Ascending aorta (tissue), 2 donors: ENCODE results near the gene ANGPTL2. TPM values are rescaled to one million over a fixed set of nuclear protein-coding genes. Genes with fewer than 3 reads are reported as not detected.
A peak's percentile ranks its signal among the peaks of the same experiment; 100 is the strongest.

Experiments used
- DNase-seq, 2 donors: peaks; one replicate each; pipeline ENCODE4 v3.0.0-alpha.2; 2019; ENCODE audit warnings: low spot score in 2 of 2
- H3K27ac ChIP-seq, 2 donors: fragments of 200-600 bp; sonication (generic); one replicate each; pipeline ENCODE4 v1.5.1; 2016 to 2017; ENCODE audit warnings: mild to moderate bottlenecking in 1 of 2
- H3K27me3 ChIP-seq: fragments of 200-600 bp; sonication (generic); one replicate; pipeline ENCODE4 v1.5.1; 2017
- H3K36me3 ChIP-seq, 2 donors: fragments of 200-600 bp; sonication (generic); one replicate each; pipeline ENCODE4 v1.5.1; 2016
- H3K4me1 ChIP-seq, 2 donors: fragments of 200-600 bp; sonication (generic); one replicate each; pipeline ENCODE4 v1.5.1; 2016 to 2017; ENCODE audit warnings: mild to moderate bottlenecking in 1 of 2
- H3K4me3 ChIP-seq, 2 donors: fragments of 200-600 bp; sonication (generic); one replicate each; pipeline ENCODE4 v1.5.1; 2016 to 2017; ENCODE audit warnings: mild to moderate bottlenecking in 1 of 2
- H3K9me3 ChIP-seq, 2 donors: fragments of 200-600 bp; sonication (generic); one replicate each; pipeline ENCODE4 v1.5.1; 2016
- intact Hi-C: fragments of 100-400 bp; cut with DNase I; formaldehyde crosslinking; loops from one replicate; pipeline ENCODE4 v1.15.1; 2023
- total RNA-seq: library from RNA; depleted of rRNA; stranded (reverse); fragments of >200 nt; gene quantifications from one replicate; pipeline ENCODE4 v1.1.0, GENCODE V29; 2016
- TF ChIP-seq, protein P1 (sequence below), 3 experiments: fragments of 200-600 bp in 2 of 3; fragments of 450-650 bp in 1 of 3; sonication (generic) in 2 of 3; IDR thresholded peaks; one replicate each; pipeline ENCODE4 v1.5.1; 2016 to 2019; ENCODE audit warnings: antibody characterized with exemption in 3 of 3, mild to moderate bottlenecking in 1 of 3, moderate library complexity in 1 of 3

ANGPTL2 gene
- total RNA-seq, 1 donor from 2014 or later, result 19.6 TPM

DNA sequence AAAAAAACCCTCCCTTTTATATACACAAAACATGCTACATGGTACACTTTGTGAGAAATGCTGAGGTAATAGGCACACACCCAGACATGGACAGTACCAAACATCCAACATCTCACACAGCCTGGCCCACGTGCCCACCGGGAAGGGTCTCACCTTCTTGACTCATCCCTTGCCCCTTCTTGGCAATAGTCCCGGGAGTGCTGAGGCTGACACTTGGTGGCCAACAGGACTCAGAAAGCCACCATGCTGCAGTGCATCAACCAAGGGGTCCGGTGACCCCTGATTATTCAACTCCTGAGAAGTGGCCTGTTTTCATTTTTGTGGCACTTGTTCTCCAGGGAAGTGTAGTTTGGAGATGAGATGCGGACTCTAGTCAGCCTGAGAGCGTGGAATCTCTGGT is 35.0 kb downstream of the ANGPTL2 start:
- no peak overlapping the region for H3K4me3 ChIP-seq
- TF ChIP-seq, protein P1, sequence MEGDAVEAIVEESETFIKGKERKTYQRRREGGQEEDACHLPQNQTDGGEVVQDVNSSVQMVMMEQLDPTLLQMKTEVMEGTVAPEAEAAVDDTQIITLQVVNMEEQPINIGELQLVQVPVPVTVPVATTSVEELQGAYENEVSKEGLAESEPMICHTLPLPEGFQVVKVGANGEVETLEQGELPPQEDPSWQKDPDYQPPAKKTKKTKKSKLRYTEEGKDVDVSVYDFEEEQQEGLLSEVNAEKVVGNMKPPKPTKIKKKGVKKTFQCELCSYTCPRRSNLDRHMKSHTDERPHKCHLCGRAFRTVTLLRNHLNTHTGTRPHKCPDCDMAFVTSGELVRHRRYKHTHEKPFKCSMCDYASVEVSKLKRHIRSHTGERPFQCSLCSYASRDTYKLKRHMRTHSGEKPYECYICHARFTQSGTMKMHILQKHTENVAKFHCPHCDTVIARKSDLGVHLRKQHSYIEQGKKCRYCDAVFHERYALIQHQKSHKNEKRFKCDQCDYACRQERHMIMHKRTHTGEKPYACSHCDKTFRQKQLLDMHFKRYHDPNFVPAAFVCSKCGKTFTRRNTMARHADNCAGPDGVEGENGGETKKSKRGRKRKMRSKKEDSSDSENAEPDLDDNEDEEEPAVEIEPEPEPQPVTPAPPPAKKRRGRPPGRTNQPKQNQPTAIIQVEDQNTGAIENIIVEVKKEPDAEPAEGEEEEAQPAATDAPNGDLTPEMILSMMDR (IDR thresholded peaks at IDR 0.05), result no peak
- no peak overlapping the region for H3K27ac ChIP-seq
- peaks cover 3 to 26% of the 10 kb centered on the region in 2 donors for H3K36me3 ChIP-seq
- H3K4me1 ChIP-seq, result peaks cover 3 to 8% of the 10 kb centered on the region in 2 donors
- H3K9me3 ChIP-seq, result no peaks in the 10 kb centered on the region
- intact Hi-C loops, result no loop called here
- no peaks in the 10 kb centered on the region for H3K27me3 ChIP-seq
- no peak for DNase-seq

DNA sequence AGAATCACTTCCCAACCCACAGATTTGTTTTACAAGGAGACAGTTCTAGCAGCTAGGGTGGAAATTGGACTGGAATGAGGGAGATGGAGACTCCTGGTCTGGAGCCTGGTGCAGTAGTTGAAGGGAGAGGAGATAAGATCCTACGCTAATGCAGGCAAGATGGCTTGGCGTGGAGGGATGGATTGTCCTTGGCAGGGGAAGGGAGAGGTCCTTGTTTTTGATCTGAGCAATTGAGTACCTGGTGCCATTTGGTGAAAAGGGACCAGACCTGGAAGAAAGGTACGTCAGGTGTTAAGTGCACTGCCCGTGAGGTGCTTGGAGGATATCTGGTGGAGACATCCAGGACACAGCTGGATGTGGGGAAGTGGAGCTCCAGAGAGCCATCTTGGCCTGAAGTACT is 35.7 kb downstream of the ANGPTL2 start:
- H3K9me3 ChIP-seq, result no peaks in the 10 kb centered on the region
- no peak overlapping the region for H3K4me3 ChIP-seq
- intact Hi-C loops, result no loop called here
- peak in 1 of 2 donors; percentile 30 for DNase-seq
- H3K4me1 ChIP-seq, result peaks cover 3 to 8% of the 10 kb centered on the region in 2 donors
- TF ChIP-seq, protein P1 (IDR thresholded peaks at IDR 0.05), result no peak
- H3K27me3 ChIP-seq, result no peaks in the 10 kb centered on the region
- H3K36me3 ChIP-seq, result peaks cover 3 to 20% of the 10 kb centered on the region in 2 donors
- H3K27ac ChIP-seq, result no peak overlapping the region

DNA sequence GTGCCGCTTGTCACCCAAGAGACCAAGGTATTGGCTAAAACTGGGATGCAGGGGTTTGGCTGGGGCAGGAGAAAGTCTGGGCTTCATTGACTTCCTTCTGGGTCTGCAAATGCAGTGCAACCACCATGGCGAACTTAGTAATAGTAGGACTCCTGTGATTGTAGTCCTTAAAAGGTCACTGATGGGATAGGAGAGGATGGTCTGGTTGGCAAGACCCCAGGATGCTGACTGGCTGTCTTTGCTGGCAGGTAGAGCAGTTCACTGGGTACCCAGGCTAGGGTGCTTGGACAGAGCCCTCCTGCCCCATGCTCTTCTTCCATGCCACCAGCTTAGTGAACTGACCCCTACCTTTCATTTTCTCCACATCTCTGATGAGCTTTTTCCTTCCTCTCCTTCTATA is 37.2 kb downstream of the ANGPTL2 start:
- H3K9me3 ChIP-seq, result no peaks in the 10 kb centered on the region
- peaks cover 3 to 12% of the 10 kb centered on the region in 2 donors for H3K36me3 ChIP-seq
- peaks cover 3 to 8% of the 10 kb centered on the region in 2 donors for H3K4me1 ChIP-seq
- TF ChIP-seq, protein P1 (IDR thresholded peaks at IDR 0.05), result no peak
- H3K27me3 ChIP-seq, result no peaks in the 10 kb centered on the region
- intact Hi-C loops, result no loop called here
- no peak overlapping the region for H3K4me3 ChIP-seq
- no peak for DNase-seq
- no peak overlapping the region for H3K27ac ChIP-seq

DNA sequence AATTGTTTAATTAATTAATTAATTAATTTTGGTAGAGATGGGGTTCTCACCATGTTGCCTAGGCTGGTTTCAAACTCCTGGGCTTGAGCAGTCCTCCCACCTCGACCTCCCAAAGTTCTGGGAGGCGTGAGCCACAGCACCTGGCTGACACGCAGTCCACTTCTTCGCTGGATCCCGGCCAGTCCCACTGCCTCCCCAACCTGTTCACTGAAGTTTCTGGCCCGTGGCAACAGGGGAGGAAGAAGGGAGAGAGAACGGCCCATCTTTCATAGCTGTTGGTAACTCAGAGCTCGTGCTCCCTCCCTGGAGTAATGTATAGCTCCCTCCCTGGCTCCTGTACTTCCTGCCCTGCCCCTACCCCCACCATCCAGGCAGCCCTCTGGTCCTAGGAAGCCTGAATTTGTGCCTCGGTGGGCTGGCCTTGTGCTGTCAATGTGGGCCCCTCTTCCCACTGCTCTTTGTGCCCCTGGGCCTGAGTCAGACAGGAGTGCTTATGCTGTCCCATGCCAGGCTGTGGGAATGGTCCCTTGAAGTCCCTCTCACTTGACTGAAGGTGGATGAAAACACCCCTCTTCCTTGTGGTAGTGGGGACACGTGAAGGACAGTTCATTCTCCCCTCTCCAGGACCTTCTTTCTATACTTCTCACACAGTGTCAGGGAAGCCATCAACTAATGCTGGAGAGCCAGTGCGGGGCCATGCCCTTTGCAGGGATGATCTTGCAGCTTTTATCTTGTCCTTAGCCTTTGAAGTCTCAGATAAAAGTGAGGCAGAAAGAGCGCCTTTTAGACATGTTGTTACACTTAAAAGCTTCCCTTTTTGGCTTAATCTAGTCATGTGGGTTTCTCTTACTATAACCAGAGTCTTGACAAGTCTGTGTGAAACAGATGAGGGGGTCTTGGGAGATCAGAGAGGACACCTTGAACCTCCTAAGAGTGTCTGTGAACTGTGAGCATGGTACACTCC is 38.1 kb downstream of the ANGPTL2 start:
- peak in 1 of 2 donors; percentile 37 for DNase-seq
- Histone ChIP-seq H3K36me3 (peaks cover 3 to 12% of the 10 kb centered on the region in 2 donors), H3K4me3 (no peak overlapping the region), H3K9me3 (no peaks in the 10 kb centered on the region), H3K4me1 (peaks cover 0 to 2% of the 10 kb centered on the region in 2 donors), H3K27me3 (no peaks in the 10 kb centered on the region), H3K27ac (no peak overlapping the region)
- intact Hi-C loops, result no loop called here
- TF ChIP-seq, protein P1 (IDR thresholded peaks at IDR 0.05), result no peak

DNA sequence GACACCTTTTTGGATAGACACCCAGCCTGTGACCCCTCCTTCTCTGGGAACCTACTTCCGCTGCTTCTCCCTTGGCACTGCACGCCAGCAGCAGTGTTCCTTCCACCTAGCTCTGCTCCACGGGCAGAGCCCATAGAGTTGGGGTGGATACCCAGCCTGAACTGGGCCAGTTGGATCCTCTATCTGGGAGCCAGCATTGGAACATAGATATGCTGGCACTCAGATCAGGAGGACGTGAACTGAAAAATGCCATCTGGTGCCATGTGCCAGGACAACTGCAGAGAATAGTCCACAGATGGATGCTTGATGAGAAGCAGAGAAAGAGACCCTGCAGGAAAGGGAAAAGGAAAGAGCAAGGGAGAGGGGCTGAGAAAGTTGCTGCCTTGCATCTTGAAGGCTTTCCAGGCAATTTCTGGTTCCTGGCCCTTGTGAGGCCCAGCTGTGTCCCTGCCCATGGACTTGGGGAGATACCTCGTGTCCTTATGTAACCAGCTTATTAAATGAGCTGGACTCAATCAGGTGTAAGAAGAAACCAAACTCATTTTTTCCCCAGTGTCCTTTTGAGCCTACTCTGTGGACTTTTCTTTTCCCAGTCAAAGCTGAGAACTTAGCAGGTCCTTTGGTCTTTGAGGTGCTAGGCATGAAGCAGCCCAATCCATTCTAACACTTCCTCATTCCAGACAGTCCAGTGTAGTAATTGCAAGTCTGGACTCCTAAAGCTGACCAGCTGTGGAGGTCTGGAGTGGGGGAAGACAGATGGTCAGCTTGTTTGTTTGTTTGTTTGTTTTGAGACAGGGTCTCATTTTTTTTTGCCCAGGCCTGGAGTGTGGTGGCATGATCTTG is 39.1 kb downstream of the ANGPTL2 start:
- H3K4me3 ChIP-seq, result no peak overlapping the region
- DNase-seq, result peak in 1 of 2 donors; percentile 31
- H3K4me1 ChIP-seq, result no peaks in the 10 kb centered on the region
- no peak overlapping the region for H3K27ac ChIP-seq
- no peaks in the 10 kb centered on the region for H3K27me3 ChIP-seq
- peaks cover 0 to 8% of the 10 kb centered on the region in 2 donors for H3K36me3 ChIP-seq
- H3K9me3 ChIP-seq, result no peaks in the 10 kb centered on the region
- intact Hi-C loops, result no loop called here
- TF ChIP-seq, protein P1 (IDR thresholded peaks at IDR 0.05), result no peak
